Activated CD8-positive, alpha-beta memory T cell treated with anti-CD3 and anti-CD28 coated beads for 1 hour (primary cell): Measurements from ENCODE around the gene MSS51.

Experiments
- DNase-seq, 2 donors: peaks; one replicate each; pipeline ENCODE4 v3.0.0-alpha.2; 2020; ENCODE audit warnings: low read depth in 1 of 2; ENCODE audit errors: extremely low read depth in 1 of 2

Gene MSS51

GRCh38 chr10:73433538-73433867 is at the start of gene MSS51:
Gene MSS51 (minus strand): TSS chr10:73433561. CDS start chr10:73428284, 5,277 bp downstream.
- DNase-seq: no peak

GRCh38 chr10:73480158-73480557 is 46.8 kb upstream of the MSS51 start:
- DNase-seq: no peak

DNA sequence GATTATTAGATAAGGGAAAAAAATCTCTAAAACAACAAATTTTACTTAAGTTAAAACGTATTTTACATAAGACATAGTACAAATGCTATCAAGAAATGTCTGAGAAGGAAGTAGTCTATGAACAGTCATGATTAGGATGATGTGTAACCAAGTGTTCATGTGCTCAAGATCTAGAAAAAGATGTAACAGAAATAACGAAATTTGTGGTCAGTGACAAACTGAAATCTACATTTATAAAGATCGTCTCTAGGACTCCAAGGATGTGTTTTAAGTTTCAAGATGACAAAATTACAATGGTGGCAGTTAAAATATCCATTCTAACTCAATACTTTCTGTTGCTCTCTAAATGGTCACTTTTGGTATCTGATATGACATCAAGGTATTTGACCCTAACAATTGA is 45.3 kb upstream of the MSS51 start:
- no peak for DNase-seq

- no peak for DNase-seq
Measured at GRCh38 chr10:73471226-73471625, 37.9 kb upstream of the MSS51 start.

DNA sequence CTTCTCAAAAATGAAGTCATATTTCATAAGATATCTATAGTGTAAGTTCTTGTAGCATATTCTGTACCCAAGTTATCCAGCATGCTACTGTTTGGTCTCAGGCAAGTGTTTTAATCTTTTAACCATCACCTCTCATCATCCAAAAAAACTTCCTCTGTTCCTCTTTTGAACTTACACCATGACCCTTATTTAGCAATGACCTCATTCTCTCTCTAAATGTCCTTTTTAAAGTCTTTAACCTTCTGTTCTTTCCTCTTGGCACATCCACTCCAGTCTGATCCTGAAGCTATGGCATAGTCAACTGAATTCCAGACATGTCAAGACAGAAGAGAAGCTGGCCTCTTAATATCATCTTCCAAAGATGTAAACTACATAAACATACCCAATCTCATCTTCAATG is 36.2 kb upstream of the MSS51 start:
- DNase-seq: no peak

- no peak for DNase-seq
Measured at GRCh38 chr10:73467206-73467605, 33.8 kb upstream of the MSS51 start.

- no peak for DNase-seq
Measured at GRCh38 chr10:73465978-73466726, 32.8 kb upstream of the MSS51 start.

DNA sequence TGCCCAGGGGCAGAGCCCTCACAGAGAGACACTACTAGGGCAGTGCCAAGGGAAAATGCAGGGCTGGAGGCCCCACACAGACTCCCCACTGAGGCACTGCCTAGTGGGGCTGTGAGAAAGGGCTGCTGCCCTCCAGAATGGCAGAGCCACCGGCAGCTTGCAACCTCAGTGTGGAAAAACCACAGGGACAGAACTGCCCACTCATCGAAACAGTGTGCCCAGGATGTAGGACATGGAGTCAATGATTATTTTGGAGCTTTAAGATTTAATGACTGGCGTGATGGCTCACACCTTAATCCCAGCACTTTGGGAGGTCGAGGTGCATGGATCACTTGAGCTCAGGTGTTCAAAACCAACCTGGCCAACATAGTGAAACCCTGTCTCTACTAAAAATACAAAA is 27.5 kb upstream of the MSS51 start:
- no peak for DNase-seq

DNA sequence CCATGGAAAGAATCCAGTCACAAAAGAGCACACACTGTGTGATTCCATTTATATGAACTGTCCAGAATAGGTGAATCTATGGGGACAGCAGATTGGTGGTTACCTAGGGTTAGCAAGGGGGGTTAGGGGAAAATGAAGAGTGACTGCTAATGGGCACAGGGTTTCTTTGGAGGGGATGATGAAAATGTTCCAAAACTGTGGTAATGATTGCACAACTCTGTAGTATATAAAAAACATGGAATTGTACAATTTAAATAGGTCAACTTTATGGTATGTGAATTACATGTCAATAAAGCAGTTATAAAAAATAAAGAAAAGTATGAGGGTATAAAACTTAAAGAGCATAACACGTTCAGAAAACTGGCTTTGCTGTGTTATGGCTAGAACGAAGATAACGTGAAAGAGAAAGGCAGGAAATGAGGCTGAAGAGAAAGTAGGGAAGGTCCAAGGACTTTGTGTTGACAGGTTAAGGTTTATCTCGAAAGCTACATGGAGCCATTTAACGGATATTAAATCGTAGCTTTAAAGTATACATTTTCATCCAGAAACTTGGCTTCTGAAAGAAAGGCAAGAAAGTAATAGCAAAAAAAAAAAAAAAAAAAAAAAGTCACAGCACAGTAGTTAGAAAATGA is 26.4 kb upstream of the MSS51 start:
- DNase-seq: no peak

DNA sequence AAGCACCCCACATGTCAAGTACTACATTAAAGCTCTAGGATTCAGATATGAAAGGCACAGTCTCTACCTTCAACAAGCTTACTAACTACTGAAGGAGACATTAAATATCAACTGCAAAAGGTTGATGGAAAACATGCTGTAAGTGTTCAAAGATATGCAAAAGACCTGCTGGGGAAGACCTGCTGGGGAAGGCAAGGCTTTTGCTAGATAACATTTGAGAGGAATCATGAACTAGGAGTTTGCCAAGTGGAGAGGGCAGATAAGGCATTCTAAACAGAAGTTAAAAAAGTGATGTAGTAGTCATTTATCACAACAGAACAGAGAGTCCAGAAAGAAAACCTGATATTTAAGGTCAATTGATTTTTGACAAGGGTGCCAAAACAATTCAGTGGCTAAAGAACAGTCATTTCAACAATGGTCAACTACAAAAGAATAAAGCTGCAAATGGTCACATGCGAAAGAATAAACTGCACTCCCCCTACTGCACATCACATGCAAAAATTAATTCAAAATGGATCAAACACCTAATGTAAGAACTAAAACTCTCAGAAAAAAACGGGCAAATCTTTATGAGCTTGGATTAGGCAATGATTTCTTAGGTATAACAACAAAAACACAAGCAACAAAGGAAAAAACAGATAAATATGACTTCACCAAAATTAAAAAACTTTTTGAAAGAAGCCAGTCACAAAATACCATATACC is 23.0 kb upstream of the MSS51 start:
- DNase-seq: no peak

- DNase-seq: no peak
Measured at GRCh38 chr10:73449113-73449512, 15.8 kb upstream of the MSS51 start.

DNA sequence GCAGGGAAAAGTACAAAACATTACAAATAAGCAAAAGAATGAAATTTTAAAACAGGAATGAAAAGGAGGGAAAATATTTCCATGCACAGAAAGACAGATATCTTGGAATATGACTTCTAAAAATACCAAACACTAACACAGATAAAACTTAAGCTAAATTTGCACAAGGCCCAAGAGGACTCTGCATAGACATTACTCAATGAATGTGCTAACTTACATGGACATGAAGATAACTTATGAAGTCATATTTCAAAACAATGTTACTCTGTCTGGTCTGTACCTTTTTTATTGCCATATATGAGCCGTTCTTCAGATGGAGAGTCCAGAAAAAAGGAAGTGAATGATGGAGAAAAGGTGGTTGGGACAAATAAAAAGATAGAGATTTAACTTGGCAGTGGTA is 15.0 kb upstream of the MSS51 start:
- no peak for DNase-seq

- no peak for DNase-seq
Measured at GRCh38 chr10:73446926-73447325, 13.6 kb upstream of the MSS51 start.

GRCh38 chr10:73444457-73444856 is 11.1 kb upstream of the MSS51 start:
- DNase-seq: no peak

GRCh38 chr10:73439605-73440312 is 6.4 kb upstream of the MSS51 start:
- DNase-seq: no peak

DNA sequence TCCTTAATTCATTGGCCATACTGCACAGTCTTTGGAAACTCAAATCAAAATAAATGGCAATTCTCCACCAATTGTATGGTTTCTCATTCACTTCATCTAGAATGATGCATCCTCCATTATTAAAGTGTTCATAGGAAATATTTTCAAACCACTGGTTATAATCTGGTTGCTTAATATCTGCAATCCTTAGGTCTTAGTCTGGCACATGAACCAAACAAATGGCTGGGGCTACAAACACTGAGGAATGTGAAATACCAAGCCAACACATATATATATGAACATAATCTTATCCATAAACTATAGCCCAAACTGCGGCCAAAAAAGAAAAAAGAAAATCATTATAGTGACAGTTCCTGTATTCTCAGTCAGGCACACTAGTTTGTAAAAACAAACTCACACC is 5.7 kb upstream of the MSS51 start:
- no peak for DNase-seq

DNA sequence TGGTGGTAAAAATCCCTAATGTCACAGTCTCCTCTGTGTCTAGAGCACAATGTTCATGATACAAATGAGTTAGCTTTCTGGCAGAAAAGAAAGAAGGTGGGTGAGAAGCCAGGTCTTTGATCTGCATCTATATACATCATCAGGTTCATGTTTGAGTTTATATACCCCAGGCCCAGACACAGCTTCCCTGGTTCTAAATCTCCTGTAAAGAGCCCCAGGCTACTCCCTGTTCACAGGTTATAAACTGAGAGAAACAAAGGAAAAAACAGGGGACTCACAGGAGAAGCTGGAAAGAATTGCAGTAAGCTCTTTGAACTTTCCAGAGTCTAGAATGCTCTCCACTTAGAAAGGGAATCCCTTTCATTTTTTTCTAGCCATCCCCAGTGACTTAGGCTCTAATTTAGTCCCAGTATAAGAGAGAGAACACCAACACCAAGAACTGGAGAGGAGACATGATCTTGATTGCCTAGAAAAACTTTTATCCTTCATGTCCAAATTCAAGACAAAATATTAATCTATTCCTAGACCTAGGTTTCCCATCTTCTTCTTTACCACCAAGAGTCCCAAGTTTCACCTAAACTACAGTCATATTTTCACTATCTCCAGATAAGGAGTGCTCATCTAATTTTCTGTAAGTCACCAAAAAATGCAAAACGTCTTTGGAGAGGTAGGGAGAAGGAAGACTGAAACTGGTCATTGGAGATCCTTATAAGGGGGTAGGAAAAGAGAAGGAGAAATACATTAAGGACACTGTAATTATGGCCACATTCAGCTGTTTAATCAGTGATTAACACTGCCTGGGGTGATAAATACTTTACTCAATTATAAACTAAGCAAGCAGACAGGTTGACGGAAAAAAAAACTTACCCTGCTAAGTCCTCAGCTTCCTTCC is 469 bp downstream of the MSS51 start:
- no peak for DNase-seq

- DNase-seq: no peak
Measured at GRCh38 chr10:73426318-73426717, 7.0 kb downstream of the MSS51 start.

GRCh38 chr10:73424478-73424877 is 8.9 kb downstream of the MSS51 start:
- DNase-seq: no peak

GRCh38 chr10:73423309-73423708 is 10.1 kb downstream of the MSS51 start:
- DNase-seq: no peak

- DNase-seq: no peak
Measured at GRCh38 chr10:73416571-73416970, 16.8 kb downstream of the MSS51 start.
